Activated T-cell treated with anti-CD3 and anti-CD28 coated beads, Interleukin-2, amount 50 U/mL, for 24 hours (primary cell): ENCODE results near the gene TRAF3.

Experiments used
- DNase-seq: peaks from one replicate; pipeline ENCODE4 v3.0.0-alpha.2; 2020
- H3K27ac Mint-ChIP-seq: 2 replicates; pipeline ENCODE4 v1.8.0; 2020; ENCODE audit warnings: mild to moderate bottlenecking, mixed read lengths
- H3K27me3 Mint-ChIP-seq: 2 replicates; pipeline ENCODE4 v1.8.0; 2020; ENCODE audit warnings: mixed read lengths
- H3K36me3 Mint-ChIP-seq: 2 replicates; pipeline ENCODE4 v1.8.0; 2020; ENCODE audit warnings: low read depth, mixed read lengths
- H3K4me1 Mint-ChIP-seq: 2 replicates; pipeline ENCODE4 v1.8.0; 2020; ENCODE audit warnings: low read depth, mixed read lengths
- H3K4me3 Mint-ChIP-seq: 2 replicates; pipeline ENCODE4 v1.8.0; 2020; ENCODE audit warnings: mild to moderate bottlenecking, moderate library complexity, mixed read lengths
- H3K9me3 Mint-ChIP-seq: 2 replicates; pipeline ENCODE4 v1.8.0; 2020; ENCODE audit warnings: mixed read lengths

Gene TRAF3

DNA sequence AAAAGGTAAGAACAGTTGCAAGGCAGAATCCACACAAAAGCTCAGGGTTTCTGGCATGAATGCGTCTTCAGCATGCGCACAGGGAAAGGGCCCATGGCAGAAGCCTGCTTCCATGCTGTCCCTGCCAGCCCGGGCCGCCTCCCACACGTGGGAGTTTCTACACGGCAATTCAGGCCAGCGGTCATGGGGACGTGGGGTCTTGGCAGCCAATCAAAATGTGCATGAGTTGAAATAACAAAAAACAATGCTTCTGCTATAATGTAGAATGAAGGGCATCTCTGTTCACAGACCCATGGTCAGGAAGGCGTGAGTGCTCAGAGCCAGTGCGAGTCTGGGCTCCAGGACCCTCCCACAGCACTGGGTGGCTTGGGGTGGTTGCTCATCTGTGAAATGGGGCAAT is 173.8 kb downstream of the TRAF3 start:
- Mint-ChIP-seq H3K36me3 (peaks cover 2% of the 10 kb centered on the region), H3K27ac (no peak overlapping the region), H3K4me1 (peaks cover 27% of the 10 kb centered on the region), H3K9me3 (no peaks in the 10 kb centered on the region), H3K27me3 (no peaks in the 10 kb centered on the region), H3K4me3 (no peak overlapping the region)
- no peak for DNase-seq

DNA sequence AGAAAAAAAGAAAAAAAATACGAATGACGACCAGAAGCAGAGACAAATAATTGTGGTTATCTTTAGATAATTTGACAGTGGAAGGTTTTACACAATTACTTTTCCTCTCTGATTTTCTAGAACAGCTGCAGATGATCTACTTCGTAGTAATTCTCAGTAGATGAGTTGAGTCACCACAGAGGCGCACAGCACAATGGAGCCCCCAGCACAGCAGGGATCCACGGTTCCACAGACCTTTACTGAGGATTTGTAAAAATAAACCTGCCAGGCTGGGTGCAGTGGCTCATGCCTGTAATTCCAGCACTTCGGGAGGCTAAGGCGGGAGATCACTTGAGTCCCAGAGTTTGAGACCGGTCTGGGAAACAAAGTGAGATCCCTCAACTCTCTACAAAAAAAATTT is 174.6 kb downstream of the TRAF3 start:
- Mint-ChIP-seq H3K36me3 (peaks cover 2% of the 10 kb centered on the region), H3K27ac (no peak overlapping the region)

DNA sequence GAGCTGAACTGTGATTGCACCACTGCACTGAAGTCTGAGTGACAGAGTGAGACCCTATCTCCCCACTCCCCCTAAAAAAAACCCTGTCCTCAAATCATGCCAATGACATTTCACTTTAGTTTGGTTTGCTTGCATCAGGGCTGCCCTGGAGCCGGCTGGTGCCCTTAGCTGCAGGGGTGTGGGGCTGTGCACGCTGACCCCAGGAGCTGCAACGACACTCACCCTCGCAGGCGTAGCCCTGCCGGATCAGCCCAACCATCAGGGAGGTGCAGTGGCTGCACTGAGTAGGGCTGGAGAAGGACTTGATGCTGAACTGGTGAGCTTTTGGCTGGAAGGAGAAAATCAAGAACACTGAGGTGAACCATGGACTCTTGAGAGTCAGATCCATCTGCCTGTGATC is 175.0 kb downstream of the TRAF3 start:
- peaks cover 17% of the 10 kb centered on the region for H3K4me1 Mint-ChIP-seq
- H3K4me3 Mint-ChIP-seq = no peak overlapping the region
- no peaks in the 10 kb centered on the region for H3K36me3 Mint-ChIP-seq
- DNase-seq = no peak
- H3K27me3 Mint-ChIP-seq = no peaks in the 10 kb centered on the region
- no peaks in the 10 kb centered on the region for H3K9me3 Mint-ChIP-seq
- H3K27ac Mint-ChIP-seq = no peak overlapping the region

More for the DNA sequence above, 174.6 kb downstream of the TRAF3 start:
- Mint-ChIP-seq H3K4me3 (no peak overlapping the region), H3K27me3 (no peaks in the 10 kb centered on the region), H3K9me3 (no peaks in the 10 kb centered on the region), H3K4me1 (peaks cover 22% of the 10 kb centered on the region)
- DNase-seq = no peak

DNA sequence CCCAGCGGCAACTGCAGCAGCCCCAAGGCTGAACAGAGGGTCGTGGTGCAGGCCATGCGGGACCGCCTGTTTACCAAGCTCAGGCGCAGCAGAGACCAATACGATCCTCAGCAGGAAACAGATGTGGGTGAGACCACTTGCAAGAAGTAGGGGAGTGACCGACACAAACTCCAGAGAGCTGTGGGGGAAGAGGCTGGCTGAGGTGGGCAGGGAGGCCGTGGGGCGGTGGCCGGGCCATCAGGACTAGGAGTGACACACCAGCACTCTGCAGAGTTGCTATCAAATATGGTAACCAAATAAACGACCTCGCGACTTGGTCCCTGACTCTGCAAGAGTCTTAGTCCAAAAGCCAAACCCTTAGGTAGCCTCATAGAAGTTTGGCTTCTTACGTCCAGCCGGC is 175.9 kb downstream of the TRAF3 start:
- no peak for DNase-seq
- Mint-ChIP-seq H3K9me3 (no peaks in the 10 kb centered on the region), H3K27ac (no peak overlapping the region), H3K4me1 (peaks cover 13% of the 10 kb centered on the region), H3K36me3 (no peaks in the 10 kb centered on the region), H3K27me3 (no peaks in the 10 kb centered on the region), H3K4me3 (no peak overlapping the region)

DNA sequence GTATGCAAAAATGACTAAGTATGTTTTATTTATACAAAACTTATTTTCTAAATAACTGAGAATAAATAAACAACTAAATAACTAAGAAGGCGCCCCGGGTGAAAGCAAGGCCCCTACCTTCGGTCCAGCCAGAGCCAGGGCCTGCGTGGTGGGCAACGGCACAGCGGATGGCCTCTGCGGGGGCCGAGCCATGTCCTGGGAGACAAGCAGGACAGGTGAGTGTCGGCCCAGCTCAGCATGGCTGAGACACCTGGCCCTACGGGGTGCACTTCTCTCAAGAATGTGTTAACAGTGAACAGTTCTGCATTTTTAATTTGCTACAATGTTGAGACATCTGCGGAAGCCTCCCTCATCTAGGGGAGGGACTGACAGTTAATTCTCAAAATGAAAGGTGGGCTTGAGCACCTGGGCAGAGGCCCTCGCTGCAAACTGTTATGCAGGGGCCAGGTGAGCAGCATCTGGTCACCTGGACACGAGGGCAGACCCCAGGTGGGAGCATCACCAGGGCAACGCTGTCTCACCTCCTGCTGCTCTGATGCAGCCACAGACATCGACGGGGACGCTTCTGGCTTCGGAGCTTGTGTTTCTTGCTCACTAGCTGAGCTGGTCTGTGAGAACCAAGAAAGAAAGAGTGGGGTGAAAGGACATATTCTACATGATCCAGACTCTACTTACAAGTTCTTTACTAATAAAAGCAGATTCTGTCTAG is 177.0 kb downstream of the TRAF3 start:
- no peaks in the 10 kb centered on the region for H3K27me3 Mint-ChIP-seq
- no peak for DNase-seq
- H3K27ac Mint-ChIP-seq = no peak overlapping the region
- peaks cover 2% of the 10 kb centered on the region for H3K36me3 Mint-ChIP-seq
- H3K9me3 Mint-ChIP-seq = no peaks in the 10 kb centered on the region
- no peak overlapping the region for H3K4me3 Mint-ChIP-seq
- peaks cover 7% of the 10 kb centered on the region for H3K4me1 Mint-ChIP-seq

DNA sequence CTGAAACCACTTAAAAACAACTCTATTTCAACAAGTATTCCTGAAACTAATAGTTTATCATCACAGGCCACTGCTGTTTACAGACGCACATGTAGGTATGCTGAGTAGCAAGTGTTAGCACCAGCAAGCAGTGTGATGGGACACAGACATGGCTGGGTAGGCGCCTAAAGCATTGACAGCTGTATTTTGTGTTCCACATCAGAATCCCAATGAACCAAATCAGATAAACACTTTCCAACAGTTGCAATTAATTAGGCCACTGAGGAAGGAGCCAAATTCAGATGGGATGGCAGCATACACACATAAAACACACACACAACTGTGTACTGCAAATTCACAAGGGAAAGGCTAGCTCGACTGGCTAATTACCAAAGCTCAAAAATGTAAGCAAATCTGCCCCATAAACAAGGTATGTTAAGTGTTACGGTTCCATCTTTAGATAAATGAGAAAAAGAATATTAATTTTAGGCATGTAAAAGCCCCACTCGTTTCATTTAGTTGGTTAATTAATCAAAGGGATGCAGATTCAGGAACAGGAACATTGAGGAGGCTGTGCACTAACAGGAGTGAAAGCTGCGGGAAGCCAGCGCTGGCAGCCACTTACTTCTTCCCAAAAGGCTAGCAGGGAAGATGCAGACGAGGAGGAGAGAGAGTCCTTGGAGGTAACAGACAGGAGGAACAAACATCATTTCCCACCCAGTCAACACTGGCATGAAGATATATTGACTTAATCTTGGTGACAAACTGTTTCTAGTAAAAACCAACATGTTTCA is 178.6 kb downstream of the TRAF3 start:
- Mint-ChIP-seq H3K27me3 (no peaks in the 10 kb centered on the region), H3K4me3 (no peak overlapping the region), H3K9me3 (no peaks in the 10 kb centered on the region), H3K36me3 (peaks cover 4% of the 10 kb centered on the region), H3K27ac (no peak overlapping the region), H3K4me1 (no peaks in the 10 kb centered on the region)
- DNase-seq = no peak

DNA sequence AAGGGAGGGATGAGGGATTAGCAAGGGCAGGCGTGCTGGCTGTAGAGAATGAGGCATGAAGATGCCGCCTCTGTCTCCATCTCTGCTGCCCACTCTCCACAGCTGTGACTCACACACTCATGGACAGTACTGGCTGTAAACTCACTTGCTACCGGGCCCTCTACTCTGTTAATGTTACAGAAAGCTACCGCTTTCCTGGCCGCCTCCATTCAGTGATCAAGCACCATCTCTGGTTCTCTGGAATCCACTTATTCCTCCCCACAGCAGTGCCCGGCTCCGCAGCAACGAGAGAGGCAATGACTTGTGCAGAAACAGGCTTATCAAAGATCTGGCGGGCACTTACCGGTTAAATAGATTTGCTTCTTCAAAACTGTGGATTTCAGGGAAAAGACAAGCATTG is 180.0 kb downstream of the TRAF3 start:
- H3K4me1 Mint-ChIP-seq = no peaks in the 10 kb centered on the region
- no peaks in the 10 kb centered on the region for H3K9me3 Mint-ChIP-seq
- H3K36me3 Mint-ChIP-seq = peaks cover 4% of the 10 kb centered on the region
- no peak overlapping the region for H3K27ac Mint-ChIP-seq
- H3K27me3 Mint-ChIP-seq = no peaks in the 10 kb centered on the region
- no peak for DNase-seq
- no peak overlapping the region for H3K4me3 Mint-ChIP-seq

DNA sequence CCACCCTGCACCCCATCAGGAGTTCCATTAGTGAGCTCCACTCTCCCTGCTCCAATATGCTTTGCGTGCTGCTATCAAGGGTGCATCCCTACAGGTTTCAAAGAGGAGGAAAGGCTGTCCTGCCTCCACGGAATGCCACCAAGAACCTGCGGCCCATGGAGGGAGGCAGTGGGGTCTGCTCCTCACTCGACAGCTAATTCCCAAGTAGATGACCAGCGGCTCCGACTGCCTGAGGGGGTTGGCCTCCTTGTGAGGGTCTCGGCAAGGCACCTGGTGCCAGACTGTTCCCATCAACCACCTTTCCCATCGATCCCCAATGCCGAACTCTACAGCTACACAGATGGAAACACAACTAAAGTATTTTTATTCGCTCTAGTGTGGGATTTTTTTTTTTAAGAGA is 181.2 kb downstream of the TRAF3 start:
- H3K36me3 Mint-ChIP-seq = peaks cover 6% of the 10 kb centered on the region
- H3K4me1 Mint-ChIP-seq = no peaks in the 10 kb centered on the region
- no peaks in the 10 kb centered on the region for H3K9me3 Mint-ChIP-seq
- no peak for DNase-seq
- H3K27ac Mint-ChIP-seq = no peak overlapping the region
- H3K4me3 Mint-ChIP-seq = no peak overlapping the region
- H3K27me3 Mint-ChIP-seq = no peaks in the 10 kb centered on the region
